Liver (tissue), 9 donors: ENCODE data around the gene SNX19. TPM values are rescaled to one million over a fixed set of nuclear protein-coding genes. Genes with fewer than 3 reads are reported as not detected.

ENCODE experiments used
- DNase-seq: peaks from one replicate; pipeline ENCODE4 v3.0.0-alpha.2; 2017; ENCODE audit warnings: low spot score
- H3K27ac ChIP-seq, 2 donors: one replicate each; pipeline ENCODE4 v1.7.0; 2013; ENCODE audit warnings: inconsistent platforms in 2 of 2, low read length in 2 of 2, control low read depth in 1 of 2, low read depth in 1 of 2, mild to moderate bottlenecking in 1 of 2
- H3K27me3 ChIP-seq, 4 donors: one replicate each; pipeline versions ENCODE4 v1.6.1 to v1.7.0; 2013; ENCODE audit warnings: low read length in 3 of 4, inconsistent platforms in 1 of 4, mild to moderate bottlenecking in 1 of 4, moderate library complexity in 1 of 4; ENCODE audit not compliant: control insufficient read depth in 4 of 4, insufficient read depth in 4 of 4
- H3K36me3 ChIP-seq, 4 donors: one replicate each; pipeline versions ENCODE4 v1.6.1 to v1.7.0; 2013; ENCODE audit warnings: low read length in 3 of 4, mild to moderate bottlenecking in 3 of 4, low read depth in 1 of 4, moderate library complexity in 1 of 4; ENCODE audit not compliant: control insufficient read depth in 4 of 4, insufficient read depth in 3 of 4
- H3K4me1 ChIP-seq, 4 donors: one replicate each; pipeline versions ENCODE4 v1.6.1 to v1.7.0; 2013; ENCODE audit warnings: low read length in 3 of 4, mild to moderate bottlenecking in 3 of 4, moderate library complexity in 1 of 4; ENCODE audit not compliant: control insufficient read depth in 4 of 4, insufficient read depth in 4 of 4
- H3K4me3 ChIP-seq, 3 donors: one replicate each; pipeline versions ENCODE4 v1.6.1 to v1.7.0; 2013; ENCODE audit warnings: low read length in 3 of 3, control low read depth in 1 of 3, low read depth in 1 of 3, mild to moderate bottlenecking in 1 of 3
- H3K9ac ChIP-seq, 2 donors: one replicate each; pipeline ENCODE4 v1.7.0; 2013; ENCODE audit warnings: low read length in 2 of 2, mild to moderate bottlenecking in 2 of 2, moderate library complexity in 2 of 2, control low read depth in 1 of 2, low read depth in 1 of 2
- H3K9me3 ChIP-seq, 4 donors: one replicate each; pipeline versions ENCODE4 v1.6.1 to v1.7.0; 2013; ENCODE audit warnings: low read length in 3 of 4; ENCODE audit not compliant: control insufficient read depth in 4 of 4
- EGR1 ChIP-seq, 2 donors: IDR thresholded peaks; 2 replicates each; pipeline ENCODE4 v1.6.1; 2016 to 2018; ENCODE audit warnings: antibody characterized with exemption in 2 of 2, low read depth in 2 of 2
- FOXA1 ChIP-seq: IDR thresholded peaks from 2 replicates; pipeline ENCODE4 v1.6.1; 2016; ENCODE audit warnings: antibody characterized with exemption
- FOXA2 ChIP-seq: IDR thresholded peaks from 2 replicates; pipeline ENCODE4 v1.6.1; 2016; ENCODE audit warnings: antibody characterized with exemption
- GABPA ChIP-seq, 2 donors: IDR thresholded peaks in 1 of 2; conservative IDR thresholded peaks in 1 of 2; 2 replicates each; pipeline ENCODE4 v1.6.1; 2016; ENCODE audit warnings: antibody characterized with exemption in 2 of 2, mild to moderate bottlenecking in 1 of 2, moderate library complexity in 1 of 2
- HNF4A ChIP-seq, 2 donors: conservative IDR thresholded peaks; 2 replicates each; pipeline ENCODE4 v1.6.1; 2016; ENCODE audit warnings: antibody characterized with exemption in 2 of 2, mild to moderate bottlenecking in 2 of 2
- HNF4G ChIP-seq: IDR thresholded peaks from 2 replicates; pipeline ENCODE4 v1.6.1; 2016; ENCODE audit warnings: antibody characterized with exemption
- JUND ChIP-seq, 2 donors: IDR thresholded peaks; 2 replicates each; pipeline ENCODE4 v1.6.1; 2016; ENCODE audit warnings: antibody characterized with exemption in 2 of 2
- NR2F2 ChIP-seq: IDR thresholded peaks from 2 replicates; pipeline ENCODE4 v1.6.1; 2016; ENCODE audit warnings: antibody characterized with exemption
- RAD21 ChIP-seq, 2 donors: IDR thresholded peaks; 2 replicates each; pipeline ENCODE4 v1.6.1; 2016; ENCODE audit warnings: antibody characterized with exemption in 2 of 2, mild to moderate bottlenecking in 2 of 2
- RXRA ChIP-seq, 2 donors: IDR thresholded peaks; 2 replicates each; pipeline ENCODE4 v1.6.1; 2017 to 2018; ENCODE audit warnings: antibody characterized with exemption in 2 of 2, mild to moderate bottlenecking in 1 of 2
- SP1 ChIP-seq: IDR thresholded peaks from 2 replicates; pipeline ENCODE4 v1.6.1; 2018; ENCODE audit warnings: antibody characterized with exemption, mild to moderate bottlenecking
- TAF1 ChIP-seq: conservative IDR thresholded peaks from 2 replicates; pipeline ENCODE4 v1.6.1; 2016; ENCODE audit warnings: antibody characterized with exemption, mild to moderate bottlenecking
- YY1 ChIP-seq: IDR thresholded peaks from 2 replicates; pipeline ENCODE4 v1.6.1; 2016; ENCODE audit warnings: antibody characterized with exemption, mild to moderate bottlenecking
- WGBS: extraction: QIAGEN DNeasy Blood & Tissue Kit; methylation state at CpG from one replicate; pipeline ENCODE4 v1.1.7; 2013; 5-methylcytosine and 5-hydroxymethylcytosine counted together
- polyA plus RNA-seq, 2 donors: library from polyadenylated mRNA; stranded (reverse) in 1 of 2; unstranded in 1 of 2; fragments of 200-250 nt in 1 of 2; fragments of >200 nt in 1 of 2; fragmentation: Nextera tagmentation in 1 of 2; extraction: Ambion mirVana in 1 of 2; gene quantifications; one replicate each; pipeline versions ENCODE4 v1.2.1 to v1.2.3, GENCODE V29; 2013 to 2015
- total RNA-seq, 2 donors: library from RNA; depleted of rRNA; stranded (reverse); fragments of >200 nt; gene quantifications; one replicate each; pipeline ENCODE4 v1.2.3, GENCODE V29; 2014
- TF ChIP-seq, protein P1 (sequence below): IDR thresholded peaks from 2 replicates; pipeline ENCODE4 v1.6.1; 2016; ENCODE audit warnings: antibody characterized with exemption
- TF ChIP-seq, protein P2 (sequence below): fragments of 150-350 bp; IDR thresholded peaks from 2 replicates; pipeline ENCODE4 v1.5.1; 2017; ENCODE audit warnings: improper control_type of control experiment, low read depth, low read length; ENCODE audit not compliant: missing input control
- TF ChIP-seq, protein P3 (sequence below): IDR thresholded peaks from 2 replicates; pipeline ENCODE4 v1.6.1; 2016; ENCODE audit warnings: antibody characterized with exemption
- TF ChIP-seq, protein P4 (sequence below): IDR thresholded peaks from 2 replicates; pipeline ENCODE4 v1.6.1; 2016; ENCODE audit warnings: antibody characterized with exemption
- donor health status: healthy.
- donor health status: healthy.
- donor health status: healthy.
- donor health status: healthy.
- donor health status: healthy.

The SNX19 gene
- total and polyA plus RNA-seq, 4 donors: 16.5 to 94.5 (median 32.7) TPM

DNA sequence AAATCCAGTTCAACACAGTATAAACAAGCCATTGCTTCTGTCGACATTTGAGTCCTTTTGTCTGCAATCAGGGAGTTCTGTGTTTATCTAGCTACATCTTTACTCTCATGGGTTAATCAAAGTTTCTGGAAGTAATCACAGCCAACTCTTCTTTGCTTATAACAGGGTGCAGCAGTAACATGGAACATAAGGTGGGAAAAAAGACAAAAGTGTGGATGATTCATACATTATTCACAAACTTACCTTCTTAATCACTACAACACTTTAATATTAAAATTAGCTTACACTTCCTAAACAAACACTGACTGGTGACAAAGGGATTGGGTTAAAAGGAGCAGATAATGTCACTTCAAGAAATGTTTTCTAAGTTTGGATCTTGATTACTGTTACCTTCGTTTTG is 44.7 kb downstream of the SNX19 start:
- H3K27ac ChIP-seq: no peak overlapping the region
- 80% methylated on average over 2 of the region's 2 CpGs for WGBS
- TF ChIP-seq, protein P1, sequence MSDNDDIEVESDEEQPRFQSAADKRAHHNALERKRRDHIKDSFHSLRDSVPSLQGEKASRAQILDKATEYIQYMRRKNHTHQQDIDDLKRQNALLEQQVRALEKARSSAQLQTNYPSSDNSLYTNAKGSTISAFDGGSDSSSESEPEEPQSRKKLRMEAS: no peak
- no peak for TF ChIP-seq YY1
- no peak for TF ChIP-seq TAF1
- no peak for TF ChIP-seq FOXA2
- no peak for TF ChIP-seq FOXA1
- TF ChIP-seq HNF4G: no peak
- TF ChIP-seq, protein P2, sequence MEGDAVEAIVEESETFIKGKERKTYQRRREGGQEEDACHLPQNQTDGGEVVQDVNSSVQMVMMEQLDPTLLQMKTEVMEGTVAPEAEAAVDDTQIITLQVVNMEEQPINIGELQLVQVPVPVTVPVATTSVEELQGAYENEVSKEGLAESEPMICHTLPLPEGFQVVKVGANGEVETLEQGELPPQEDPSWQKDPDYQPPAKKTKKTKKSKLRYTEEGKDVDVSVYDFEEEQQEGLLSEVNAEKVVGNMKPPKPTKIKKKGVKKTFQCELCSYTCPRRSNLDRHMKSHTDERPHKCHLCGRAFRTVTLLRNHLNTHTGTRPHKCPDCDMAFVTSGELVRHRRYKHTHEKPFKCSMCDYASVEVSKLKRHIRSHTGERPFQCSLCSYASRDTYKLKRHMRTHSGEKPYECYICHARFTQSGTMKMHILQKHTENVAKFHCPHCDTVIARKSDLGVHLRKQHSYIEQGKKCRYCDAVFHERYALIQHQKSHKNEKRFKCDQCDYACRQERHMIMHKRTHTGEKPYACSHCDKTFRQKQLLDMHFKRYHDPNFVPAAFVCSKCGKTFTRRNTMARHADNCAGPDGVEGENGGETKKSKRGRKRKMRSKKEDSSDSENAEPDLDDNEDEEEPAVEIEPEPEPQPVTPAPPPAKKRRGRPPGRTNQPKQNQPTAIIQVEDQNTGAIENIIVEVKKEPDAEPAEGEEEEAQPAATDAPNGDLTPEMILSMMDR: no peak
- TF ChIP-seq, protein P3, sequence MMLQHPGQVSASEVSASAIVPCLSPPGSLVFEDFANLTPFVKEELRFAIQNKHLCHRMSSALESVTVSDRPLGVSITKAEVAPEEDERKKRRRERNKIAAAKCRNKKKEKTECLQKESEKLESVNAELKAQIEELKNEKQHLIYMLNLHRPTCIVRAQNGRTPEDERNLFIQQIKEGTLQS: no peak
- no peak for TF ChIP-seq RXRA (IDR thresholded peaks at IDR 0.05)
- no peak for TF ChIP-seq EGR1 (IDR thresholded peaks at IDR 0.05; ENCODE audit: low read depth in 2 of 2)
- no peak for TF ChIP-seq GABPA (IDR thresholded peaks at IDR 0.05 in 1 of 2, conservative IDR thresholded peaks at IDR 0.05 in 1 of 2)
- no peak for TF ChIP-seq NR2F2
- TF ChIP-seq, protein P4, sequence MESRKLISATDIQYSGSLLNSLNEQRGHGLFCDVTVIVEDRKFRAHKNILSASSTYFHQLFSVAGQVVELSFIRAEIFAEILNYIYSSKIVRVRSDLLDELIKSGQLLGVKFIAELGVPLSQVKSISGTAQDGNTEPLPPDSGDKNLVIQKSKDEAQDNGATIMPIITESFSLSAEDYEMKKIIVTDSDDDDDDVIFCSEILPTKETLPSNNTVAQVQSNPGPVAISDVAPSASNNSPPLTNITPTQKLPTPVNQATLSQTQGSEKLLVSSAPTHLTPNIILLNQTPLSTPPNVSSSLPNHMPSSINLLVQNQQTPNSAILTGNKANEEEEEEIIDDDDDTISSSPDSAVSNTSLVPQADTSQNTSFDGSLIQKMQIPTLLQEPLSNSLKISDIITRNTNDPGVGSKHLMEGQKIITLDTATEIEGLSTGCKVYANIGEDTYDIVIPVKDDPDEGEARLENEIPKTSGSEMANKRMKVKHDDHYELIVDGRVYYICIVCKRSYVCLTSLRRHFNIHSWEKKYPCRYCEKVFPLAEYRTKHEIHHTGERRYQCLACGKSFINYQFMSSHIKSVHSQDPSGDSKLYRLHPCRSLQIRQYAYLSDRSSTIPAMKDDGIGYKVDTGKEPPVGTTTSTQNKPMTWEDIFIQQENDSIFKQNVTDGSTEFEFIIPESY: no peak
- no peak for TF ChIP-seq RAD21 (IDR thresholded peaks at IDR 0.05)
- no peak overlapping the region for H3K9ac ChIP-seq
- no peaks in the 10 kb centered on the region for H3K27me3 ChIP-seq
- H3K36me3 ChIP-seq: peaks cover 0 to 22% (median 12%) of the 10 kb centered on the region in 4 donors
- no peak for DNase-seq
- no peaks in the 10 kb centered on the region for H3K9me3 ChIP-seq
- no peaks in the 10 kb centered on the region for H3K4me1 ChIP-seq
- H3K4me3 ChIP-seq: no peak overlapping the region

DNA sequence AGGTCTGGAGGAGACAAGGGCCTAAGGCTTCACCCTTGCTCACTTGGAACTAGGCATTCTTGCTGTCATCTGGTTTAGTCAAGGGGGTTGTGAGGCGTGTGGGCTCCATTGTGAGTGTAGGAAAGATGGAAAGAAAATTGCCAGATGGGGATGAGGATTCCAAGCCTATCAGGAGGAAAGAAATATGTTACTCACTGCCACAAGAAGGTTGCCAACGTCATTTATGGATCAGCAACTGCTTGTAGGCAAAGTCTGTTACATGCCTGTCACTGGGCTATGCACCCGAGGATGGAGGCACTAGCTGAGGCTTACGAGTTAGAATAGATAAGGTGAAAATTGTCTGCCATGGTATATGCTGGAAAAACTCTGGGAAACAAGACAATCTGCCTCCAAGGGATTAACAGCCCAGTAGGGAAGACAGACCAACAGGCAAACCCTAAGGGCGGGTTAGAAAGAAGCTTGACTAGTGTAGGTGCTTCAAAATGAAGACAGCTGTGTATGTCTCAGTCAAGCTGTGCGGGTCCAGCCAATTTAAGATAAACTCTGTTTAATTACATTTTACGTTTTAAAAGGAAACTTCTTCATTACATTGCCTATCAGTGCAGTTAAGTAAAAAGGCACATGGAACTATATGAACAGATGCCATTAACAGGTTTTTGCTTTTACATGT is 47.4 kb downstream of the SNX19 start:
- 95% methylated on average over 7 of the region's 7 CpGs for WGBS
- Histone ChIP-seq H3K4me3 (no peak overlapping the region), H3K36me3 (peaks cover 0 to 9% (median 2%) of the 10 kb centered on the region in 4 donors)
- TF ChIP-seq HNF4G (no peak), RXRA (IDR thresholded peaks at IDR 0.05) (no peak), NR2F2 (no peak), EGR1 (IDR thresholded peaks at IDR 0.05; ENCODE audit: low read depth in 2 of 2) (no peak), RAD21 (IDR thresholded peaks at IDR 0.05) (no peak), FOXA1 (no peak), HNF4A (conservative IDR thresholded peaks at IDR 0.05) (no peak), GABPA (IDR thresholded peaks at IDR 0.05 in 1 of 2, conservative IDR thresholded peaks at IDR 0.05 in 1 of 2) (no peak), FOXA2 (no peak), JUND (IDR thresholded peaks at IDR 0.05) (no peak), YY1 (no peak), SP1 (no peak), TAF1 (no peak)
- TF ChIP-seq, protein P3: no peak
- TF ChIP-seq, protein P2: no peak
- TF ChIP-seq, protein P1: no peak
- TF ChIP-seq, protein P4: no peak

More for the DNA sequence above, 47.4 kb downstream of the SNX19 start:
- no peak for DNase-seq
- H3K27me3 ChIP-seq: no peaks in the 10 kb centered on the region
- peaks cover 0 to 18% (median 6%) of the 10 kb centered on the region in 4 donors for H3K4me1 ChIP-seq
- H3K9me3 ChIP-seq: no peaks in the 10 kb centered on the region
- no peak overlapping the region for H3K27ac ChIP-seq
- H3K9ac ChIP-seq: no peak overlapping the region
